Epithelial cell of esophagus (primary cell): ENCODE measurements around the gene NUDT14.

ENCODE experiments used
- DNase-seq: peaks from one replicate; pipeline ENCODE4 v3.0.0; 2010; ENCODE audit warnings: low read depth
- H3K4me3 ChIP-seq: 2 replicates; pipeline ENCODE4 v1.5.1; 2011; ENCODE audit warnings: mild to moderate bottlenecking, low read length, control low read depth
- TF ChIP-seq, protein P1 (sequence below): IDR thresholded peaks from 2 replicates; pipeline ENCODE4 v1.5.1; 2011; ENCODE audit warnings: low read depth, mild to moderate bottlenecking, low read length, control low read depth, inconsistent platforms; ENCODE audit not compliant: insufficient read depth; ENCODE audit errors: missing control alignments

The NUDT14 gene

DNA sequence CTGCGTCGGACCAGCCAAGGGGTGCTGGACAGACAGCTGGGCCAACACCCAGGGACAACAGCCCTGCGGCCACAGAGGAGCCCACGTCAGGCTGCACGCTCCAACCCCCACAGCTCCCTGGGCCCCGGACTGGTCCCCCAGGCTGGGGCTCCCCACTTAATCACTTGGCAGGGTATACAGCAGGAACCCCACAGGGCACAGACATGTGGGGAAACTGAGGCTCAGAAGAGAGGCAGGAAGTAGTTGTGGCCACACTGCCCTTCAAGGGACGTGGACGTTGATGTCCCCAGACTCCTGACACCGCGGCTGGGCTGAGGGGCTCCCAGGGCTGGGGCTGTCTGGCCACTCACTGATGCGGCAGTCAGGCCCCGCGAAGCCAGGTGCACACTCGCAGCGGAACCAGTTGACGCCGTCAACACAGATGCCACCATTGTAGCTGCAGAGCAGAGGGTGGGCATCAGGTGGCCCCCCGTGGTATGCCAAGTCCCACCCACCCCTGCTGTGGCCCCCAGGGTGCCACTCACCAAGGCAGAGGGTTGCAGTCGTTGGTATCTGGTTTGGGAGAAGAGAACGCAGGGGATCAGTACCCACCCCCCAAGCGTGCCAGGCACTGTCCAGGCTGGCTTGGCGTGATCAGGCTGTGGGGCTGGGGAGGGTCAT lies 34.0 kb downstream of the NUDT14 start:
- TF ChIP-seq, protein P1, sequence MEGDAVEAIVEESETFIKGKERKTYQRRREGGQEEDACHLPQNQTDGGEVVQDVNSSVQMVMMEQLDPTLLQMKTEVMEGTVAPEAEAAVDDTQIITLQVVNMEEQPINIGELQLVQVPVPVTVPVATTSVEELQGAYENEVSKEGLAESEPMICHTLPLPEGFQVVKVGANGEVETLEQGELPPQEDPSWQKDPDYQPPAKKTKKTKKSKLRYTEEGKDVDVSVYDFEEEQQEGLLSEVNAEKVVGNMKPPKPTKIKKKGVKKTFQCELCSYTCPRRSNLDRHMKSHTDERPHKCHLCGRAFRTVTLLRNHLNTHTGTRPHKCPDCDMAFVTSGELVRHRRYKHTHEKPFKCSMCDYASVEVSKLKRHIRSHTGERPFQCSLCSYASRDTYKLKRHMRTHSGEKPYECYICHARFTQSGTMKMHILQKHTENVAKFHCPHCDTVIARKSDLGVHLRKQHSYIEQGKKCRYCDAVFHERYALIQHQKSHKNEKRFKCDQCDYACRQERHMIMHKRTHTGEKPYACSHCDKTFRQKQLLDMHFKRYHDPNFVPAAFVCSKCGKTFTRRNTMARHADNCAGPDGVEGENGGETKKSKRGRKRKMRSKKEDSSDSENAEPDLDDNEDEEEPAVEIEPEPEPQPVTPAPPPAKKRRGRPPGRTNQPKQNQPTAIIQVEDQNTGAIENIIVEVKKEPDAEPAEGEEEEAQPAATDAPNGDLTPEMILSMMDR = no peak
- H3K4me3 ChIP-seq = no peak overlapping the region
- DNase-seq = no peak

DNA sequence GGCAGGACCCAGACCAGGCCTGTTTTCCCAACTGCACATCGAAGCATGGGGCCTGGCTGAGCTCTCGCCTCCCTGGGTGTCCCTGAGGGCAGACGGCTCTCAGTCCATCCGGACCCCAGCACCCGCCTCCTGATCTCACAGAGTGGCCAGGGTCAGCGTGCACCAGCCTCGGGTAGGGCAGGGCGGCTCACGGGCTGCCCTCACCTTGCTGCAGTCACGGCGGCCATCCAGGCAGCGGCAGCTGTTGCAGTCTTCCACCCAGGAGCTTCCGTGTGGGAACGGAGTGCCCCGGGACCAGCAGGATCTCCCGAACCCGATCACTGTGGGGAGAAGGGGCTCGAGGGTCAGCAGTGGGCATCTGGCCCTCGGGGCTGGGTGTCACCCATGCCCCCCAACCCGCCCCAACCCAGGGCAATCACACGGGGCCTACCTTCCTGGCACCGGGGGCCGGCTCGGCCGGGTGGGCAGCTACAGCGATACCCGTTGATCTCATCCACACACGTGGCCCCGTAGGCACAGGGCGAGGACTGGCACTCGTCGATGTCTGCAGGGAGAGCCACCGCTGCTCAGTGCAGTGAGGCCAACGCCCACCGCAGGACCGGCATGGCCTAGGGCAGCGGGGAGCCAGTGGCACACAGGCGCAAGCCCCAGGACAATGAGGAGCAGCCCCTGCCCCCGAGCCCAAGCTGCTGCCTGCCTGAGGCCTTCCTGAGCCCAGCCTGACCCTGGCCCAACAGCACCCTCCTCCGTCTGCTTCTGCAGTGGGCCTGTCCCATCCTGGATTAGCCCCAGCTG lies 34.7 kb downstream of the NUDT14 start:
- no peak overlapping the region for H3K4me3 ChIP-seq
- TF ChIP-seq, protein P1 = no peak
- no peak for DNase-seq

DNA sequence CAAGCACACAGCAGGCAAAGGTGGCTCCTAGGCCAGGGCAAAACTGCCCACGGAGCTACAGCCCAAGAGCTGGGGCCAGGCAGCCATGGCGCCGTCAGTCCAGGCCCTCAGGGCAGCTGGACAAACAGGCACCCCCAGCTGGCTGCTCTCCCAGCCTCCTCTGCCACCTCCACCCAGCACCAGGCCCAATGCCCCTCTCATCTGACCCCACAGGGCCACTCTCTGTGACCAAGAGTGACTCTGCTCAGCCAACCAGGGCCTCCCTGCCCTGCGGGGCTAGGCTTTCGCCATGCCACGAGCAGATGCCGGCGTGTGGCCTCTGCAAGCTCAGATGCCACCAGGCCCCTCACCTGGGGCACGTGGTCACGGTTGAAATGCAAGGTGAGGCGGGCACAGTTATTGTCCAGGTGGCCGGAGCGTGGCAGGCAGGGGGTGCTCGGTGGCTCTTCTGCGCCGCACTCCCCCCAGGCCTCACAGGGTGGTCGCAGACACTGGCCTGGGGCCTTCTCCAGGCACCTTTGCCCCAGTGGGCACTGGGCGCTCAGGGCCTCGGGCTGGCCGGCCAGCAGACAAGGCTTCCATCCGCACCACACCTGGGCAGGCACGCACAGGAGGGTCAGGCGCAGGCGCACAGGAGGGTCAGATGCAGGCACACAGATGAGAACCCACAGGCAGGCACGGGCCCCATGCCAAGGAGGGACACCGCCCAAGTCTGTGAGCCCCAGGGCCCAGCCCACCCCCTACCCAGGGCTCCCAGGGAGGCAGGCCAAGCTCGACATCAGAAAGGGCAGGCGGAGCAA lies 35.5 kb downstream of the NUDT14 start:
- H3K4me3 ChIP-seq = no peak overlapping the region
- TF ChIP-seq, protein P1 = no peak
- DNase-seq = no peak

DNA sequence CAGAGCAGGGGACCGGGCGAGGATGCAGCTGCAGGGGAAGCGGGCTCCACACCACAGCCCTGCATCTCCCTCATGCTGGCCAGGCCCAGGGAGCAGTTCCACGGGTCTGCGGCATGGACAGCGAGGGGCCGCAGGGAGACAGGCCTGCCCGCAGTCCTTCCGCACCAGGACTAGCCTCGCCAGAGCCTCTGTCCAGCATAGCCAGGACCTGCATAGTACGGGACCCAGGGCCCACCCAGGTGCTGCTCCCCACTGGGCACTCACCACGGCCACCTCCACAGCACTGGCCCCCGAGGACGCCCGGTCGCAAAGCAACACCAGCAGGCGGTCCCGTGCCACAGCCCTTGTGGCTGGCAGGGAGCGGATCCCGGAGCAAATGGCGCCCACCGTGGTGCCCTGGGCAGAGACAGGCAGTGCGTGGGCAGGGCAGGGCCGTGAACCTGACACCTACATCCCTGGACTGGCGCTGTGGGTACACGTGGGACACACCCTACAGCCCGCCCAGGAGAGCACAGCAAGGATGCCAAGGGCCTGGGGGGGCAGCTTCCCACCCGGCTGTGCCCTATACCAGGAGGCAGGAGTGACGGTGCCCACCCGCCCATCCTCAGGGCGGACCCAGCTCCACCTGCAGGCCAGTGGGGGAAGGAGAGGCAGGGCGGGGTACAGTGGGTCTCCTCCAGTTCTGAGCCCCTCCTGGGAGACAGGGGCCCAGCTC lies 36.3 kb downstream of the NUDT14 start:
- no peak for DNase-seq
- TF ChIP-seq, protein P1 = peak; percentile 5
- no peak overlapping the region for H3K4me3 ChIP-seq

DNA sequence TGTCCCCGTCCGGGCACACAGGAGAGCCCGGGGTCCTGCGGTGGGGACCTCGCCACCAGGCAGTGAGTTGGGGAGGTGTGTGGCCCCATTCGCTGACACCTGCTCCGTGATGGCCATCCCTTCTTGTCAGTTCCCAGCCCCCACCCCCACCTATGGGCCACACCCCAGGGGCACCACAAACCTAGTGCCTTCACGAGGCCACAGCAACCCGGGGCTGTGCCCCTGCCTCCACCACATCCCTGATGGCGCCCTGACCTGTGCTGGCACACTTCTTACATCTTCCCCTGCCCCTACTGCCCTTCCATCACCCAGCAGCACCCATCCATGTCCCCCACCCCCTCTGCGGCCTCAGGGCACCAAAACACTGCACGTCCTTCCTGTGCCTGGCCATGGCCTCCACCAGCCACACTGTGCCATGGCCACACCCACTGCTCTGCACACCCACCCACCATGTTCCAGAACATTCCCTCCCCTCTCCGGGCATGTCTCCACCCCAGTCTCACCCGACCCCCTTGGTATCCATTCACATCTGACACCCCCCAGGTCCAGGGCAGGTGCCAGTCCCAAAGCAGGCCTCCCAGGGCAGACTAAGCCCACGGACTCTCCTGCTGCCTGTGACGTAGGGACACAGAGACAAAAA lies 37.0 kb downstream of the NUDT14 start:
- TF ChIP-seq, protein P1 = no peak
- no peak overlapping the region for H3K4me3 ChIP-seq
- no peak for DNase-seq

DNA sequence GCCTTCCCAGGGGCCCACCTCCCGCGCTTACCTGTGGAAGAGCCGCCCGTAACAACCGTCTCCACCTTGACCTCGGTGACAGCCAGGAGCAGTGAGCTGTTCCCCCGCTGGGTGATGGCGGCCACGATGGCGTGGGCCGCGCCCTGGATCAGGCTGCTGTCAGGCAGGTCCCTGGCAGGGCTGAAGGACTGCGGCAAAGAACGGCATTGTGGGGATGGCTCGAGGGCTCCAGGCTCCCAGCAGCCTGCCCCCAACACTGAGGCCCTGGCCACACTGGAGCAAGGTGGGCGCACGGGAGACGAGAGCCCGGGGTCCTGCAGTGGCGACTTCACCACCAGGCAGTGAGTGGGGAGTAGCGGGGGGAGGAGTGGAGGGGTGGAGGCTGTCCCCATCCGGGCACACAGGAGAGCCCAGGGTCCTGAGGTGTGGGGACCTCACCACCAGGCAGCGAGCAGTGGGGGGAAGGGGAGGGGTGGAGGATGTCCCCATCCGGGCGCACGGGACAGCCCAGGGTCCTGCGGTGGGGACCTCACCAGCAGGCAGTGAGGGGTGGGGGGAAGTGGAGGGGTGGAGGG lies 37.6 kb downstream of the NUDT14 start:
- no peak overlapping the region for H3K4me3 ChIP-seq
- no peak for DNase-seq
- TF ChIP-seq, protein P1 = no peak
